Hepatic stellate cell (primary cell): Measurements from ENCODE around the gene AUTS2.

ENCODE experiments used
- DNase-seq: peaks from one replicate; pipeline ENCODE4 v3.0.0; 2011; ENCODE audit warnings: low spot score

The AUTS2 gene

GRCh38 chr7:69818636-69819332, 220.5 kb downstream of the AUTS2 start:
- no peak for DNase-seq

GRCh38 chr7:69819333-69819705, 221.0 kb downstream of the AUTS2 start:
- DNase-seq, result no peak

- no peak for DNase-seq
These were observed 222.4 kb downstream of the AUTS2 start for GRCh38 chr7:69820479-69821192.

DNA sequence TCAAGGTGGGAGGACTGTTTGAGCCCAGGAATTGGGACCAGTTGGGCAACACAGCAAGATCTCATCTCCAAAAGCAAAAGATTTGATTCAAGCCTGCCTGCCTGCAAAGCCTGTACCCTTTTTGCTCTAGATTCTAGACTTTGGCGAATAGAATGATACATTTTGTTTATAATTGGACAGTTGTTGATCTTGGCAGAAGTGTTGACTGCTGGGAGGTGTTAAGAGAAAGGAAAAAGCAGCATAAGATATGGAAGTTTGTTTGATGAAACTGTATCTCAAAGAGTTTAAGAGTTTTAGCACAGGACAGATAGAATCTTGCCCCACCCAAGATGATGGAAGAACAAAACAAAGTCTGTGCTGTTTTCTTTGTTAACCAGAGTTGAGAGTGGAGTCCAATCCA, 224.1 kb downstream of the AUTS2 start:
- DNase-seq, result no peak

DNA sequence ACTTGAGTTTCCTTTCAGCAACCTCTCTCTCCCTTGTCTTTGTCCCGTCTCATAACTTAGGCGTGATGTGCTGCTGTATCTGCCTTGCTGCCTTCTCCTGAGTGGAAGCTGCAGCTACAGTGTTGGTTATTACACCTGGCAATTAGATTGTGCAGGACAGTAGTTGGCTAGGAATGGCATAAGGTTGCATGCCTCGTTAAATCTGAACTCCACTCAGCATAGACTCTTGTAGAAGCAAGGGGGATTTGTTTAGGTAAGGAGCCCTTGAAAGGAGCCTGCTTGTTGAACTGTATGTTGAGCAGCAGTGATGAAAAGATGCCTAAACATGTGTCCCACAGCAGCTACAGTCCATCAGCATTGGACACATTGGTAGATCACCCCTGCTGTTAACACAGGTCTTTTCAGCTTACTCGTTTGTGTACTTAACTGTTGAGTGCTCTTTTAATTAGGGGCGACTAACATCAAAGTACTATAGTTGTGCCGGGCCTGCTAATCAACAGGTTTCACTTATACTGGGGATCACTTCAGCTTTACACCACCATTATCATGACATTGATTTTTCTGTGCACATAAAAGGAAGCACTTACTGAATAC, 225.0 kb downstream of the AUTS2 start:
- no peak for DNase-seq

DNA sequence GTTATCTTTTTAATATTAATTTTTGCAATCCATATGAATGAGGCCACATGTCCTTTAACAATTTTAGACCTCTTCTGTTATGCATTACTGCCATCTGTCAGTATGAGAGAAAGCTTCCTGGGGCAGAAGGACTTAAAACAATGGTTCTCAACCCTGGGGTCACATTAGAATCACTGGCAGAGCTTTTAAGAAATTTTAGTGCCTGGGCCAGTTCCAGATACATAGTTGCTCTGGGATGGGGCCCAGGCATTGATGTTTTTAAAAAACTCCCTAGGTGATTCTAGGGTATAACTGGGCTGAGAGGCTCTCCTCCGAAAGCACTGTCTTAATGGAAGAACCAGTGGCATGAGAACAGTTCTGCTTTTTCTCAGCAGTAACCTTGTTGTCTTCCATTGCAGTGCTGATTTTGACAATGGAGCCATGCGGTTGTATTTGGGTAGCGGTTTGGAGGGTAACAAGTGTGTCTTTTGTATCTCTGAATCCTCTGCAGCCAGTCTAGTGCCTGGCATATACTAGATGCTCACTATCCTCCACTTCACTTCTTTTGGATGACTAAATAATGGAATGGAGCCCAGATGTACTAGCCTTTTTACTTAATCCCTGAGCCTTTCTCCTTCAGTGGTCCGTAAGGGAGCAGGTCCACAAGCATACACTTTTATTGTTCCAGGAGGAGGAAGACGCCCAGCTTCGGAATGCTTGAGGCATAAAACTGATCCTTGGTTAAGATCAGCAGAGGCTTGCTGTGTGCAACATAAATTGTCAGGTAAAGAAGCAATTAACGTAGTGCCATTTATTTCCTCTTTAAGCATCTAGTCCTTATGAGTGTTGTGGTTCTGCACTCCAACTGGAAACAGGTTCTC, 227.1 kb downstream of the AUTS2 start:
- no peak for DNase-seq

DNA sequence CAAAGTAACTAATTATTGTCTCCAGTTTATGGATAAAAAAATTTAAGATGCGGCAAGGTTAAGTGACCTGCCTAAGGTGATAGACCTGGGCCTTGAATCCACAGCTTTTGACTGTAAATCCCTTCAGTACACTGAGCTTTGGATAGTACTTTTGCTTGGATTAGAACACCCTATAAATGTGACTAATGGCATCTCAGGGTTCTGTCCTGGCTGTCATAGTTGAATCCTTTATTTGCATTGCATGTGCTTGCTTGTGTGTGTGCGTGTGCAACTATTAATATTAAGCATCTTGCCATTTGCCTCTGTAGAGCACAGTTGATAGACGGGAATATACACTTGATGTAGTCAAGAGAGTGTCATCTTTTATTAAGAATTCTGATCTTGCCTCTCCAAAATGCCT, 228.0 kb downstream of the AUTS2 start:
- DNase-seq, result no peak

GRCh38 chr7:69827140-69827539, 228.9 kb downstream of the AUTS2 start:
- no peak for DNase-seq

DNA sequence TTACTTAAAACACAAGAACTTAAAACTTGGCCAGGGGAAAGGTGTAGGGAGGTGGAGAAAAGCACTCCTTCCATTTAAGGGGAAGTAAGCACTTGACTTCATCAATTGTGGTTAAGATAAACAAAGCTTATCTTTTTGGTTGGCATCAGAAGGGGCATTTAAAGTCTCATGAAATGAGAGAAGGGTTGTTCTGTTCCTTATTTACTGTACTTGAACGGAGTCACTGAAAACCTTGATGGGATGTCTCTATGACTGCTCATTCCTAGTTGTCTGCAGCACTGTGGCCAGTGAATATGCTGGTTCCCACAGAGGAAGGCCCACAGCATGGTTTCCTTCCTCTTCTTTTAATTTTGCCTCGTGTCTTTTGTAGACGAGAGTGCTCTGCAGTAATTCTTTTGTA, 229.3 kb downstream of the AUTS2 start:
- DNase-seq, result no peak

GRCh38 chr7:69832356-69832755, 234.1 kb downstream of the AUTS2 start:
- DNase-seq, result no peak

DNA sequence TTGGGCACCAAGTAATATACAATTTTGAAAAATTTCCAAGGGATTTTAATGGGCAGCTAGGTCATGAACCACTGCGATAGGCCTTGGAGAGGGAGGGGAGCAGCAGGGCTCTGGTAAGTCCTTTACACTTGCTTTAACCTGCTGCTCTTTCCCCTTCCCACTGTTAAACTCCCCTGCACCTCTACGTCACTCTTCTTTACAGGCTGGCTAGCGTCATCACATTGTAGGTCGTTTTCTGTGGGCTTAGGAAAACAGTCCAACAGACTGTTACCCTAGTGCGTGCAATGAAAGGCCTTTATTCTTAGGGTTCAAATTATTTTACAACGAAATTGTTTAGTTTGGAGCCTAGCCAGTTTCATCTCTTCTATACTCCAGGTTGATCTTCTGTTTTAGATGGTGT, 235.7 kb downstream of the AUTS2 start:
- DNase-seq, result no peak

DNA sequence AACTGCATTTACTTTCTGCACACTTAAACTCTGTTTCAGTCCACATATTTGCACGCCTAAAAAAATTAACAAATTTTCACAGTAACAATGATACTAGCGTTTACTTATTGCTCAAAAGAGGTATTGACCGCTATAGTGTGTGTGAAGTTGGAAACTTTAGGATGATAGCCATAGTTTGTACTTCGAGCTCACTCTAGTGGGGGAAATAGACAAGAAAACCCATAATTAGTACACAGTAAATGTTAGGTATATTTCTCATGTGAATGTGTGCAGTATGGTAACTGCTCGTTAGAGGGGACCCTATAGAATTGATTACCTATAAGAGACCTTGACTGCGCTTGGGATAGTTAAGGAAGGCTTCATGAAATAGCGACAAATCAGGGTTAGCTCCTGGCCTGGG, 238.4 kb downstream of the AUTS2 start:
- DNase-seq, result no peak

DNA sequence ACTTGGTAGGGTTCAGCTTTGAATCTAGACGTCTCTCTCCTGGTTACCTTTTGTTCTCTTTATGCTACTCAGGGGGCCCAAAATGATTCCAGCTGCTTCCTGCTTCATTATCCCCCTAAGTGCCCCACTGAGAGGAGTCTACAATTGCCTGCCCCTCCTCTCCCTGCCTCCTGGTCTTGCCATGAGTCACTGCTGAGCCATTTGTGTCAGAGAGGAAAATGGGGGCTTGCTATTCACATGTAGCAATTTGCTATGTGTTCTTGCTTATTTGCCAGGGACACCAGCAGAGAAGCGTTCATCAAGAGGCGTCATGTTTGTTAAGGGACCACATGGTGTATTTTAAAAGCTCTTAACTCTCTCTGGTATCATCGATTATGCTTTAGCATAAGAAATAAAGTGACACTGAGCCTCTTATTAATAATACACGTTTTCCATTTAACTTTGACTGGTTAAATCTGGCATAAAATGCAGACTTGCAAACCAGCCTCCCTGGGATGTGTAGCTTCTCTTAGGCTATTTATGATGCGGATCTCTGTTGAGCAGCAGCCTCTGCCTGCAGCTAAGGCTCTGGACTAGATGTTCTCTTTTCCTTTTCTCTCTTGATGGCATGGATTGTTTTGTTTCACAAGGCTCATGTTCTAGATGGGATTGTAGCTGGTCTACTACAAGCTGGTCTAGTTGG, 239.3 kb downstream of the AUTS2 start:
- no peak for DNase-seq

DNA sequence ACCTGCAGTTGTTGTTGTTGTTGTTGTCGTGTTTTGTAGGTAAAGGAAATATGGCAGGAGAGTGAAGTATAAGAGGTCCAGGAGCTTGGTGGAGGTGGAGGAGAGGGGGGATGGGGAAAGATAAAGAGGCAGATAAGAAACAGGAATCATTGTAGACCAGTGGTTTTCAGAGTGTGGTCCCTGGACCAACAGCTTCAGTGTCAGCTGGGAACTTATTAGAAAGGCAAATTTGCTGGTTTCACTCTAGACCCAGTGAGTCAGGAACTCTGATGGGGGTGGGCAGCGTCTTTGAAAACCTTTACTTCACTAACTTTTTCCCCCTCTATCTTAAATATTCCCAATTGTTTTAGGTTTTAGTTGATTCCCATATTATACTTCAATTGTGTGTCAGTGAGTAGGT, 241.5 kb downstream of the AUTS2 start:
- no peak for DNase-seq

- DNase-seq, result no peak
These were observed 242.0 kb downstream of the AUTS2 start for GRCh38 chr7:69840248-69840647.

- no peak for DNase-seq
These were observed 245.4 kb downstream of the AUTS2 start for GRCh38 chr7:69843653-69844052.

DNA sequence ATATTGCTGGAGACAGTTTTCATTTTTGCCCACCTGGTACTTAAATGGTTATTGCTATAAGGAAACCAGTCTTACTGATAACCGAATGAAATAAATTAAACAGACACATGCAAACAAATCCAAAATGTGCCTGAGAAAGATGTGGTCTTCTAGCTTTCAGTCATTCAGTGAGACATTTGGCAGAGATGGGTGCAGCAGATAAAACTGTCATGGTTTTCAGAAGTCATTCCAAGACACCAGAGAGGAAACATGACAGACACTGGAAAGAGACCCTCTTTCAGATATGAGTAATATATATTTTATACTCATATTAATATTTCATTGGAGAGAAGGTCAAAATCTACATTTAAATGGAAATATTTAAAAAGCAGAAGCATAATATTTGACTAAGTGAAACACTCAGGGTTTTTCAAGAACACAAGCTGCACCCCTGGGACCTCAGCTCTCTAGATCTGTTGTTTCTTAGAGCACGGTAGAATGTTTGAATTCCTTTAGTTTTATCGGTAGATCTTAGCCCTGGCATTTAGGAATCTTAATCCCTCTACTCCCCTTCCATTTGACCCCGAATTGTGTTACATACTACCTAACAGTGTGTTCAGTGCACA, 246.1 kb downstream of the AUTS2 start:
- DNase-seq, result no peak

GRCh38 chr7:69845721-69846495, 247.6 kb downstream of the AUTS2 start:
- no peak for DNase-seq

DNA sequence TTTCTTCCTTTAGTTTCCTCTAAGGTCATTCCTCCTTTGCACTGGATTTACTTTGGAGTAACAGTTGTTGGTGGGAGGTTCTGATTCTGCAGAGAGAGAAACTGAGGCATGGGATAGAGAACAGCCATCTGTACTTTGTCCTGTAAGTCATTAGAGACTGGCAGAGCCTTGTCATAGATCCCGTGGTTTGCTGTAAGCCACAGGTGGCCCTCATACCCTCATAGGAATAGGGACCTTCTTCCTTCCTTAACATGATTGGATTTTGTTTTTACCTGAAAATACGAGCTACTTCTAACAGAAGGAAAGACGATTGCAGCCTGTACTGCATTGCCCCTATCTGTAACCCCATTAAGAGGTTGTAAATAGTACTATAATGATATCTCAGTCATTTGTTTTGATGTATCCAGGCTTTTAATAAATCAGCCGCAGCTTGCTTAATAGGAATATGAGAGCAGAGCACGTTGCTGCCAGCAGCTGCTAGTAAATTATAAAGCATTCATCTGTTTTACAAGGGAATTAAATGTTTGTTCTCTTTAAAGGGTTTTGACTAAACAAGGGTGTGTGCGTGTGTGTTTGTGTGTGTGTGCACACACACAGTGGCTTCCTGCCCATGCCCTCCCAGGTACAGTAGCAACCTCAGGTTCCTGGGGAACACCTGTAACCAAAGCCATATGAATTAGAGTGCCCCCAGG, 249.8 kb downstream of the AUTS2 start:
- no peak for DNase-seq

DNA sequence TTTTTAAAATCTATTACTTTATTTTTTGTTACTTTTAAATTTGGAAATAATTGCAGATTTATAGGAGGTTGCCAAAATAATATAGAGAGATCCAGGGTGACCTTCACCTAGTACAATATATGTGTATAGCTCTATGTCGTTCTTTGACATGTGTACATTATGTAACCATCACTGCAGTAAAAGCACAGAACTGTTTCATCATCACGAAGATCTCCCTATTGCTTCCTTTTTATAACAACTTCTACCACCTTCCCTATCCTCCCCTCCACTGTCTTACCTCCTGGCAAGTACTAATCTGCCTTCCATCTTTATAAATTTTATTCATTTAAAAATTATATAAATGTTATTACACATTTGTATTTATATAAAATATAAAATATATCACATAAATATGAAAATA, 251.0 kb downstream of the AUTS2 start:
- no peak for DNase-seq
